HG02678 (cell line): ENCODE data around the gene SHOX.
"Not testable (repeated sequence)": the region's sequence is repeated elsewhere in the genome, so short reads cannot be mapped to it uniquely, and the experiment has no call there.

Experiments used
- ATAC-seq: cut with Tn5 transposase; IDR thresholded peaks from one replicate; pipeline ENCODE4 v1.9.1; 2021; ENCODE audit warnings: mild to moderate bottlenecking, moderate library complexity; ENCODE audit not compliant: unreplicated experiment

The SHOX gene

GRCh38 chrX:621705-622503 is 8.7 kb upstream of the SHOX start:
- ATAC-seq, result no peak

DNA sequence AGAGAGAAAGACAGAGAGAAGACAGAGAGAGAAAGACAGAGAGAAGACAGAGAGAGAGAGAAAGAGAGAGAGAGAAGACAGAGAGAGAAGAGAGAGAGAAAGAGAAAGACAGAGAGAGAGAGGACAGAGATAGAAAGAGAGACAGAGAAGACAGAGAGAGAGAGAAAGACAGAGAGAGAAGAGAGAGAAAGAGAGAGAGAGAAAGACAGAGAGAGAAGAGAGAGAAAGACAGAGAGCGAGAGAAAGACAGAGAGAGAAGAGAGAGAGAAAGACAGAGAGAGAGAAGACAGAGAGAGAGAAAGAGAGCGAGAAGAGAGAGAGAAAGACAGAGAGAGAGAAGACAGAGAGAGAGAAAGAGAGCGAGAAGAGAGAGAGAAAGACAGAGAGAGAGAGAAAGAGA is 7.8 kb upstream of the SHOX start:
- ATAC-seq, result not testable (repeated sequence)

DNA sequence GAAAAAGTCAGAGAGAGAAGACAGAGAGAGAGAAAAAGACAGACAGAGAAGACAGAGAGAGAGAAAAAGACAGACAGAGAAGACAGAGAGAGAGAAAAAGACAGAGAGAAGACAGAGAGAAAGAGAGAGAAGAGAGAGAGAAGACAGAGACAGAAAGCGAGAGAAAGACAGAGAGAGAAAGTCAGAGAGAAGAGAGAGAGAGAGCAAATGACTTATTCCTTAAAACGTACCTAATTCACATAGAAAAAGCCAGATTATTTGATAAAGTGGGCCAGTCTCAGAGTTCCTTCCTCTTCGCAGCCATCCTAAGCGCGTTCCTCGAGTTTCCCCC is 7.4 kb upstream of the SHOX start:
- ATAC-seq, result no peak

DNA sequence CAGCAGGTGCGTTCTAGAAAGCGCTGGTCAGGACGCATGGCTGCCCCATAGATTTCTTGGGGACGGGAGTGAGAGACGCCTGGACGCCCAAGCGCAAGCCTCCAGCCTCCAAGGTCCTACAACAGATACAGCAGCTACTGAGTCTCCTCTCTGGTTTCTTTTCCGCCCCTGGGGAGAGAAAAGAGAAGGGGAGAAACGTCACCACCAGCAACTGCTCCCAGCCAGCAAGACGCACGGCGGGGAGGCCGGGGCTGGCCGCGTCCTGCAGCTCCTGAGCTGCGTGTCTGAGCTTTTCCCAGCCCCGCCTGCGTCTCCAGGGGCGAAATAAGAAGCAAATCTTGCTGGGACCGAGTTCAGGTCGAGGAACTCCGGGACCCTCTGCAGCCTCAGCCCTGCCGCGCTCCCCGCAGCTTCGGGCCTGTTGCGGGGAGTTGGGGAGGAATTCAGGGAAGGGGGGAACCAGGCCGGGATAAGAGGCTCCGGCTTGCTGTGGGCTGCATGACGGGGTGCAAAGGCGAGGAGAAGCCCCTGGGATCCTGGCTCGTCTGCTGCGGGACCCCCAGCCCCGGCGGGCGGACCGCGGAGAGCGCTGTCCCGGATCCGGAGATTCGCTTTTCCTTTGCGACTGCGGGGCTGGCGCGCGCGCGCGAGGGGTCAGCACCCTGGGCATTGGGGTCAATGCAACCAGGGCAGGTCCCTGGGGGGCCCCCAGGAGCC is 6.8 kb upstream of the SHOX start:
- ATAC-seq, result no peak

GRCh38 chrX:625137-625691 is 5.4 kb upstream of the SHOX start:
- no peak for ATAC-seq

- not testable (repeated sequence) for ATAC-seq
These were observed 4.5 kb upstream of the SHOX start for GRCh38 chrX:626047-626446.

DNA sequence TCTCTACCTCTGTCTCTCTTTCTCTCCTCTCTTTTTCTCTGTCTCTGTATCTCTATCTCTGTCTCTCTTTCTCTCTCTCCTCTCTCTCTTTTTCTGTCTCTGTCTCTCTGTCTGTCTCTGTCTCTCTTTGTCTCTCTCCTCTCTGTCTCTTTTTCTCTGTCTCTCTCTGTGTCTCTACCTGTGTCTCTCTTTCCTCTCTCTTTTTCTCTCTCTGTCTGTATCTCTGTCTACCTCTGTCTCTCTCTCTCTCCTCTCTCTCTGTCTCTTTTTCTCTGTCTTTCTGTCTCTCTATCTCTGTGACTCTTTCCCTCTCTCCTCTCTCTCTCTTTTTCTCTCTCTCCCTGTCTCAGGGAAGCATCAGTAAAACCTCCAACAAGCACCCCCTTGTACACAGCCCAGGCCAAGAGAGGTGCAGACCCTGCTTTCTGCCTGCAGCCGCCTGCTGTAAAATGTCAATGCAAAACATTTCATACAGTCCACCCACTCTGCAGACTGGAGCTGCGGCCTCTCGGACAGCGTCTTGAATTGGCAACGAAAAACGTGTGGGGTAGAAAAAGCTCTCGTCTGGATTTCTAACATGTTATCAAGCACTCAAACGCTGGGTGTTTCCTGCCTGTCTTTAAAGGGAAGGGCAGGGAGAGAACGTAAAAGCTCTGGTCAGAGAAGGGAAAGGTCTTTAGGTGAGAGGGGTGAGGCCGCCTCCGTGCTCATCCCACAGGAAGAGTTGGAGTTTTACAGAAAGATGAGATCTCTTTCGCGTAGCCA is 3.7 kb upstream of the SHOX start:
- no peak for ATAC-seq

- ATAC-seq, result no peak
These were observed 3.0 kb upstream of the SHOX start for GRCh38 chrX:627510-627981.

DNA sequence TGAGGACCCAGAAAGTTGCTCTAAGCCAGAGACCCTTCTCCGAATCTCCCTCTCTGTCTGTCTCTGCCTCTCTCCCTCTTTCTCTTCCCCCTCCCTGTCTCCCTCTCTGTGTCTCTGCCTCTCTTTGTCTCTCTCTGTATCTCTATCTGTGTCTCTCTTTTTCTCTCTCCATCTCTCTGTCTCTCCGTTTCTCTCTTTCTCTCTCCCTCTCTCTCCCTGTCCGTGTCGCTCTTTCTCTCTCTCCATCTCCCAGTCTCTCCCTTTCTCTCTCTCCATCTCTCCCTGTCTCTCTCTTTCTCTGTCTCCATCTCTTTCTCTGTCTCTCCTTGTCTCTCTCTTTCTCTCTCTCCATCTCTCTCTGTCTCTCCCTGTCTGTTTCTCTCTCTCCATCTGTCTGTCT is 2.6 kb upstream of the SHOX start:
- ATAC-seq, result no peak

DNA sequence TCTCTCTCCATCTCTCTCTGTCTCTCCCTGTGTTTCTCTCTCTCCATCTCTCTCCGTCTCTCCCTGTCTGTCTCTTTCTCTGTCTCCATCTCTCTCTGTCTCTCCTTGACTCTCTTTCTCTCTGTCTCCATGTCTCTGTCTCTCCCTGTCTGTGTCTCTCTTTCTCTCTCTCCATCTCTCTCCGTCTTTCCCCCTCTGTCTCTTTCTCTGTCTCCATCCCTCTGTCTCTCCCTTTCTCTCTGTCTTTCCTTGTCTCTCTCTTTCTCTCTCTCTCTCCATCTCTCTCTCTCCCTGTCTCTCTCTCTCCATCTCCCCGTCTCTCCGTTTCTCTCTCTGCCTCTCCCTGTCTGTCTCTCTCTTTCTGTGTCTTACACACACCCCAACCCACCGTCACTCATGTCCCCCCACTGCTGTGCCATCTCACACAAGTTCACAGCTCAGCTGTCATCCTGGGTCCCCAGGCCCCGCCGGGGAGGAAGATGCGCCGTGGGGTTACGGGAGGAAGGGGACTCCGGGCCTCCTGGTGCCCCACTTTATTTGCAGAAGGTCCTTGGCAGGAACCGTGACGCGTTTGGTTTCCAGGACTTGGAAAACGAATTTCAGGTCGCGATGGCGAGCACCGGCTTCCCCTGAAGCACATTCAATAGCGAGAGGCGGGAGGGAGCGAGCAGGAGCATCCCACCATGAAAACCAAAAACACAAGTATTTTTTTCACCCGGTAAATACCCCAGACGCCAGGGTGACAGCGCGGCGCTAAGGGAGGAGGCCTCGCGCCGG is 1.2 kb upstream of the SHOX start:
- no peak for ATAC-seq

- no peak for ATAC-seq
These were observed 482 bp upstream of the SHOX start for GRCh38 chrX:630007-630611.

- ATAC-seq, result no peak
These were observed 1.3 kb downstream of the SHOX start for GRCh38 chrX:631802-632365.

- no peak for ATAC-seq
These were observed 1.9 kb downstream of the SHOX start for GRCh38 chrX:632366-633042.

DNA sequence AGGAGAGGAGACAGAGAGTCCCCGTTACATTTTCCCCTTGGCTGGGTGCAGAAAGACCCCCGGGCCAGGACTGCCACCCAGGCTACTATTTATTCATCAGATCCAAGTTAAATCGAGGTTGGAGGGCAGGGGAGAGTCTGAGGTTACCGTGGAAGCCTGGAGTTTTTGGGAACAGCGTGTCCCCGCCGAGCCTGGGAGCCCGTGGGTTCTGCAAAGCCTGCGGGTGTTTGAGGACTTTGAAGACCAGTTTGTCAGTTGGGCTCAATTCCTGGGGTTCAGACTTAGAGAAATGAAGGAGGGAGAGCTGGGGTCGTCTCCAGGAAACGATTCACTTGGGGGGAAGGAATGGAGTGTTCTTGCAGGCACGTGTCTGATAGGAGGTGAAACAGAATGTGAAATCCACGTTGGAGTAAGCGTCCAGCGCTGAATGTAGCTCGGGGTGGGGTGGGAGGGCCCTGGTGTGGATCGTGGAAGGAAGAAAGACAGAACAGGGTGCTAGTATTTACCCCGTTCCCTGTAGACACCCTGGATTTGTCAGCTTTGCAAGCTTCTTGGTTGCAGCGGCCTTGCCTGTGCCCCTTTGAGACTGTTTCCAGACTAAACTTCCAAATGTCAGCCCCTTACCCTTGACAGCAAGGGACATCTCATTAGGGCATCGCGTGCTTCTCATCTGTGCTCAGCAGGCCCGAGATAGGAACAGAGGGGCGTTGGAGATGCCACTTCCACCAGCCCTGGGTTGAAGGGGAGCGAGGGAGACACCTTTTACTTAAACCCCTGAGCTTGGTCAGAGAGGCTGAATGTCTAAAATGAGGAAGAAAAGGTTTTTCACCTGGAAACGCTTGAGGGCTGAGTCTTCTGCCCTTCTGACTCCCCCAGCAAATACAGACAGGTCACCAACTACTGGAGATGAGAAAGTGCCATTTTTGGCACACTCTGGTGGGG is 2.7 kb downstream of the SHOX start:
- ATAC-seq, result no peak

DNA sequence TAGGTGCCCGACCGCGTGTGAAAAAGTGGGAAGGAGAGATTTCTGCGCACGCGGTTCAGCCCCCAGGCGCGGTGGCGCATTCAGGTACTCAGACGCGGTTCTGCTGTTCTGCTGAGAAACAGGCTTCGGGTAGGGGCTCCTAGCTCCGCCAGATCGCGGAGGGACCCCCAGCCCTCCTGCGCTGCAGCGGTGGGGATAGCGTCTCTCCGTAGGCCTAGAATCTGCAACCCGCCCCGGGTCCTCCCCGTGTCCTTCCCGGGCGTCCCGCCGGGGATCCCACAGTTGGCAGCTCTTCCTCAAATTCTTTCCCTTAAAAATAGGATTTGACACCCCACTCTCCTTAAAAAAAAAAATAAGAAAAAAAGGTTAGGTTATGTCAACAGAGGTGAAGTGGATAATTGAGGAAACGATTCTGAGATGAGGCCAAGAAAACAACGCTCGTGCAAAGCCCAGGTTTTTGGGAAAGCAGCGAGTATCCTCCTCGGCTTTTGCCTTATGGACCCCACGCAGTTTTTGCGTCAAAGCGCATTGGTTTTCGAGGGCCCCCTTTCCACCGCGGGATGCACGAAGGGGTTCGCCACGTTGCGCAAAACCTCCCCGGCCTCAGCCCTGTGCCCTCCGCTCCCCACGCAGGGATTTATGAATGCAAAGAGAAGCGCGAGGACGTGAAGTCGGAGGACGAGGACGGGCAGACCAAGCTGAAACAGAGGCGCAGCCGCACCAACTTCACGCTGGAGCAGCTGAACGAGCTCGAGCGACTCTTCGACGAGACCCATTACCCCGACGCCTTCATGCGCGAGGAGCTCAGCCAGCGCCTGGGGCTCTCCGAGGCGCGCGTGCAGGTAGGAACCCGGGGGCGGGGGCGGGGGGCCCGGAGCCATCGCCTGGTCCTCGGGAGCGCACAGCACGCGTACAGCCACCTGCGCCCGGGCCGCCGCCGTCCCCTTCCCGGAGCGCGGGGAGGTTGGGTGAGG is 3.7 kb downstream of the SHOX start:
- no peak for ATAC-seq

GRCh38 chrX:635428-636090 is 5.0 kb downstream of the SHOX start:
- no peak for ATAC-seq
